ENCODE data around the gene TGM2.

TGM2 gene

GRCh38 chr20:38199501-38200390 is 34.7 kb upstream of the TGM2 start:
- DNase-seq (ENCODE audit: low read depth in 3 of 3): no peak

GRCh38 chr20:38198238-38198861 is 33.3 kb upstream of the TGM2 start:
- DNase-seq (ENCODE audit: low read depth in 3 of 3): no peak

GRCh38 chr20:38197619-38198018 is 32.5 kb upstream of the TGM2 start:
- no peak for DNase-seq (ENCODE audit: low read depth in 3 of 3)

GRCh38 chr20:38197217-38197616 is 32.1 kb upstream of the TGM2 start:
- no peak for DNase-seq (ENCODE audit: low read depth in 3 of 3)

- no peak for DNase-seq (ENCODE audit: low read depth in 3 of 3)
These were observed 31.5 kb upstream of the TGM2 start for GRCh38 chr20:38196592-38196991.

- no peak for DNase-seq (ENCODE audit: low read depth in 3 of 3)
These were observed 31.0 kb upstream of the TGM2 start for GRCh38 chr20:38196076-38196475.

- no peak for DNase-seq (ENCODE audit: low read depth in 3 of 3)
These were observed 30.5 kb upstream of the TGM2 start for GRCh38 chr20:38195521-38195920.

GRCh38 chr20:38194971-38195504 is 30.0 kb upstream of the TGM2 start:
- no peak for DNase-seq (ENCODE audit: low read depth in 3 of 3)

- DNase-seq (ENCODE audit: low read depth in 3 of 3): no peak
These were observed 28.6 kb upstream of the TGM2 start for GRCh38 chr20:38193586-38194105.

- DNase-seq (ENCODE audit: low read depth in 3 of 3): no peak
These were observed 27.3 kb upstream of the TGM2 start for GRCh38 chr20:38192323-38192885.

- no peak for DNase-seq (ENCODE audit: low read depth in 3 of 3)
These were observed 26.6 kb upstream of the TGM2 start for GRCh38 chr20:38191654-38192053.

- DNase-seq (ENCODE audit: low read depth in 3 of 3): no peak
These were observed 25.9 kb upstream of the TGM2 start for GRCh38 chr20:38190936-38191371.

- DNase-seq (ENCODE audit: low read depth in 3 of 3): no peak
These were observed 25.1 kb upstream of the TGM2 start for GRCh38 chr20:38190166-38190565.

GRCh38 chr20:38187517-38187916 is 22.4 kb upstream of the TGM2 start:
- no peak for DNase-seq (ENCODE audit: low read depth in 3 of 3)

GRCh38 chr20:38186788-38187221 is 21.7 kb upstream of the TGM2 start:
- no peak for DNase-seq (ENCODE audit: low read depth in 3 of 3)

- DNase-seq (ENCODE audit: low read depth in 3 of 3): no peak
These were observed 19.0 kb upstream of the TGM2 start for GRCh38 chr20:38184101-38184500.

GRCh38 chr20:38181971-38182370 is 16.9 kb upstream of the TGM2 start:
- no peak for DNase-seq (ENCODE audit: low read depth in 3 of 3)

GRCh38 chr20:38181207-38181801 is 16.2 kb upstream of the TGM2 start:
- no peak for DNase-seq (ENCODE audit: low read depth in 3 of 3)

- DNase-seq (ENCODE audit: low read depth in 3 of 3): no peak
These were observed 15.7 kb upstream of the TGM2 start for GRCh38 chr20:38180781-38181180.

GRCh38 chr20:38179846-38180245 is 14.8 kb upstream of the TGM2 start:
- no peak for DNase-seq (ENCODE audit: low read depth in 3 of 3)

GRCh38 chr20:38178581-38178980 is 13.5 kb upstream of the TGM2 start:
- no peak for DNase-seq (ENCODE audit: low read depth in 3 of 3)

- no peak for DNase-seq (ENCODE audit: low read depth in 3 of 3)
These were observed 13.0 kb upstream of the TGM2 start for GRCh38 chr20:38178065-38178491.
